Prostate gland (tissue), 2 donors: Measurements from ENCODE around the gene BNC1. TPM values are rescaled to one million over a fixed set of nuclear protein-coding genes. Genes with fewer than 3 reads are reported as not detected.

ENCODE experiments used
- DNase-seq: peaks from one replicate; pipeline ENCODE4 v3.0.0-alpha.2; 2019; ENCODE audit warnings: low spot score
- H3K27ac ChIP-seq, 2 donors: fragments of 200-600 bp; sonication (generic); 2 replicates each; pipeline ENCODE4 v1.5.1; 2017 to 2019
- H3K27me3 ChIP-seq: fragments of 200-600 bp; sonication (generic); replicated peaks from 2 replicates; pipeline ENCODE4 v1.5.1; 2019; ENCODE audit not compliant: insufficient read depth
- H3K36me3 ChIP-seq, 2 donors: fragments of 200-600 bp; sonication (generic); 1 replicate in 1 of 2; 2 replicates in 1 of 2; pipeline versions ENCODE4 v1.5.1 to v1.8.1; 2017 to 2019
- H3K4me1 ChIP-seq: fragments of 200-600 bp; sonication (generic); replicated peaks from 2 replicates; pipeline ENCODE4 v1.5.1; 2019
- H3K4me3 ChIP-seq, 2 donors: fragments of 200-600 bp; sonication (generic); 2 replicates each; pipeline ENCODE4 v1.5.1; 2017 to 2019
- H3K9me3 ChIP-seq: fragments of 200-600 bp; sonication (generic); 2 replicates; pipeline ENCODE4 v1.5.1; 2017
- CTCF ChIP-seq, 4 experiments: fragments of 200-600 bp in 2 of 4; fragments of 450-650 bp in 2 of 4; sonication (generic) in 2 of 4; IDR thresholded peaks; 1 replicate in 3 of 4; 2 replicates in 1 of 4; pipeline ENCODE4 v1.5.1; 2016 to 2019; ENCODE audit warnings: antibody characterized with exemption in 4 of 4, mild to moderate bottlenecking in 2 of 4, moderate library complexity in 2 of 4
- POLR2A ChIP-seq: fragments of 450-650 bp; IDR thresholded peaks from one replicate; pipeline ENCODE4 v1.6.1; 2016; ENCODE audit warnings: antibody characterized with exemption, mild to moderate bottlenecking
- POLR2AphosphoS5 ChIP-seq: sonication (generic); formaldehyde crosslinking; IDR thresholded peaks from one replicate; pipeline ENCODE4 v1.6.1; 2017; ENCODE audit warnings: antibody characterized with exemption
- WGBS: methylation state at CpG from one replicate; pipeline ENCODE4 v1.1.5; 2018; 5-methylcytosine and 5-hydroxymethylcytosine counted together
- intact Hi-C: fragments of 100-400 bp; cut with DNase I; formaldehyde crosslinking; loops from one replicate; pipeline ENCODE4 v1.14.2; 2022
- total RNA-seq, 2 donors: library from RNA; depleted of rRNA; stranded (reverse); fragments of >200 nt; gene quantifications; one replicate each; pipeline ENCODE4 v1.1.0, GENCODE V29; 2016

BNC1 gene
- total RNA-seq, 2 donors from 2014 or later: 0.27 to 11.0 TPM

- H3K4me1 ChIP-seq: no peaks in the 10 kb centered on the region
- H3K27ac ChIP-seq: no peak overlapping the region
- DNase-seq: no peak
- intact Hi-C loops: no loop called here
- TF ChIP-seq CTCF (IDR thresholded peaks at IDR 0.05) (no peak), POLR2AphosphoS5 (no peak), POLR2A (no peak)
- no peak overlapping the region for H3K4me3 ChIP-seq
- H3K36me3 ChIP-seq: no peaks in the 10 kb centered on the region
- 93% methylated on average over 2 of the region's 2 CpGs for WGBS
- no peaks in the 10 kb centered on the region for H3K27me3 ChIP-seq
- H3K9me3 ChIP-seq: no peaks in the 10 kb centered on the region
Observed at GRCh38 chr15:83215306-83215705, 69.2 kb downstream of the BNC1 start.

GRCh38 chr15:83210619-83211018, 73.8 kb downstream of the BNC1 start:
- H3K4me1 ChIP-seq: no peaks in the 10 kb centered on the region
- no peak overlapping the region for H3K27ac ChIP-seq
- peak; percentile 54 for DNase-seq
- no peaks in the 10 kb centered on the region for H3K27me3 ChIP-seq
- intact Hi-C loops: no loop called here
- no peaks in the 10 kb centered on the region for H3K36me3 ChIP-seq
- TF ChIP-seq POLR2AphosphoS5: peak; percentile 69
- no peak for TF ChIP-seq CTCF (IDR thresholded peaks at IDR 0.05)
- TF ChIP-seq POLR2A: no peak
- WGBS: 40% methylated on average over 3 of the region's 3 CpGs
- no peak overlapping the region for H3K4me3 ChIP-seq
- H3K9me3 ChIP-seq: no peaks in the 10 kb centered on the region

GRCh38 chr15:83209333-83209732, 75.1 kb downstream of the BNC1 start:
- intact Hi-C loops: loop anchor here (5.0 kb wide), 1 partner anchor 197 kb away; the partner anchor contains the start of gene C15orf40
- 81% methylated on average over 5 of the region's 5 CpGs for WGBS
- DNase-seq: no peak
- H3K4me1 ChIP-seq: no peaks in the 10 kb centered on the region
- TF ChIP-seq POLR2A: no peak
- no peak for TF ChIP-seq POLR2AphosphoS5
- TF ChIP-seq CTCF (IDR thresholded peaks at IDR 0.05): no peak
- H3K27me3 ChIP-seq: no peaks in the 10 kb centered on the region
- no peaks in the 10 kb centered on the region for H3K9me3 ChIP-seq
- no peak overlapping the region for H3K27ac ChIP-seq
- no peaks in the 10 kb centered on the region for H3K36me3 ChIP-seq
- H3K4me3 ChIP-seq: no peak overlapping the region

GRCh38 chr15:83208367-83208661, 76.2 kb downstream of the BNC1 start:
- Histone ChIP-seq H3K36me3 (no peaks in the 10 kb centered on the region), H3K4me3 (peak overlapping the region; percentile 81 to 91), H3K27ac (peak overlapping the region; percentile 92 to 93), H3K27me3 (no peaks in the 10 kb centered on the region), H3K9me3 (no peaks in the 10 kb centered on the region), H3K4me1 (no peaks in the 10 kb centered on the region)
- intact Hi-C loops: loop anchor here (5.0 kb wide), 1 partner anchor 196 kb away; the partner anchor contains the start of gene C15orf40
- WGBS: 10% methylated on average over 11 of the region's 11 CpGs
- TF ChIP-seq POLR2A: no peak
- no peak for TF ChIP-seq POLR2AphosphoS5
- TF ChIP-seq CTCF (IDR thresholded peaks at IDR 0.05): no peak
- no peak for DNase-seq

GRCh38 chr15:83207660-83208366, 76.7 kb downstream of the BNC1 start, which contains the start of gene HDGFL3:
Gene HDGFL3 (minus strand): TSS chr15:83207823. CDS start chr15:83207414, 409 bp downstream.
- no peak for TF ChIP-seq POLR2AphosphoS5
- peak; percentile 26 for TF ChIP-seq POLR2A
- Histone ChIP-seq H3K36me3 (no peaks in the 10 kb centered on the region), H3K27me3 (no peaks in the 10 kb centered on the region), H3K9me3 (no peaks in the 10 kb centered on the region), H3K4me3 (peak within 1 kb of the TSS; percentile 81 to 91), H3K27ac (peak within 1 kb of the TSS; percentile 92 to 93), H3K4me1 (no peaks in the 10 kb centered on the region)
- intact Hi-C loops: loop anchor here (1.0 to 5.0 kb wide), 2 partner anchors 141 to 196 kb away; partner anchors contain the start of genes BTBD1 and C15orf40
- peak; percentile 44 for DNase-seq
- under 1% methylated on average over 83 of the region's 94 CpGs for WGBS
